Activated CD8-positive, alpha-beta memory T cell treated with anti-CD3 and anti-CD28 coated beads for 4 hours (primary cell): Measurements from ENCODE around the gene BCL2L13.

Source experiments
- DNase-seq, 2 donors: peaks; one replicate each; pipeline ENCODE4 v3.0.0-alpha.2; 2020; ENCODE audit warnings: low read depth in 2 of 2

Gene BCL2L13

DNA sequence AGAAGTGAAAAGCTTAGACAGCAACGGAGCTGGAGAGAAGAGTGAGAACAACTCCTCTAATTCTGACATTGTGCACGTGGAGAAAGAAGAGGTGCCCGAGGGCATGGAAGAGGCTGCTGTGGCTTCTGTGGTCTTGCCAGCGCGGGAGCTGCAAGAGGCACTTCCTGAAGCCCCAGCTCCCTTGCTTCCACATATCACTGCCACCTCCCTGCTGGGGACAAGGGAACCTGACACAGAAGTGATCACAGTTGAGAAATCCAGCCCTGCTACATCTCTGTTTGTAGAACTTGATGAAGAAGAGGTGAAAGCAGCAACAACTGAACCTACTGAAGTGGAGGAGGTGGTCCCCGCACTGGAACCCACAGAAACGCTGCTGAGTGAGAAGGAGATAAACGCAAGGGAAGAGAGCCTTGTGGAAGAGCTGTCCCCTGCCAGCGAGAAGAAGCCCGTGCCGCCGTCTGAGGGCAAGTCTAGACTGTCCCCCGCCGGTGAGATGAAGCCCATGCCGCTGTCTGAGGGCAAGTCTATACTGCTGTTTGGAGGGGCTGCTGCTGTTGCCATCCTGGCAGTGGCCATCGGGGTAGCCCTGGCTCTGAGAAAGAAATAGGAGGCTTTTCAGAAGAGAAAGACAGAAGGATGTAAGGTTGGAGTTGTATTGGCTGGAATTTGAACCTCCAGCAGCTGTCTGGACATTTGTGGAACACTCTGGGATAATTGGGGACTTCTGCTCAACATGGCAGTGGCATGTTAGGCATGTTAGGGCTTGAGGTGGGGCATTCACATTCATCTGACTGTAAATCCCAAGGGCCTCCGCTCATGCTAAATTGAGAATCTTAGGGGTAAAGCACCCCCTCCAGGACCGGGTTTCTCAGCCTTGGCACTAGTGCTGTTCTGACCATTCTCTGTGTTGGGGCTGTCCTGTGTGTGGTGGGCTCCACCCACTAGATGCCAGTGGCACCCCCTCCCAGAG lies 88.7 kb downstream of the BCL2L13 start:
- no peak for DNase-seq

GRCh38 chr22:17728786-17729185 lies 90.2 kb downstream of the BCL2L13 start:
- no peak for DNase-seq

GRCh38 chr22:17729561-17729960 lies 91.0 kb downstream of the BCL2L13 start:
- no peak for DNase-seq

DNA sequence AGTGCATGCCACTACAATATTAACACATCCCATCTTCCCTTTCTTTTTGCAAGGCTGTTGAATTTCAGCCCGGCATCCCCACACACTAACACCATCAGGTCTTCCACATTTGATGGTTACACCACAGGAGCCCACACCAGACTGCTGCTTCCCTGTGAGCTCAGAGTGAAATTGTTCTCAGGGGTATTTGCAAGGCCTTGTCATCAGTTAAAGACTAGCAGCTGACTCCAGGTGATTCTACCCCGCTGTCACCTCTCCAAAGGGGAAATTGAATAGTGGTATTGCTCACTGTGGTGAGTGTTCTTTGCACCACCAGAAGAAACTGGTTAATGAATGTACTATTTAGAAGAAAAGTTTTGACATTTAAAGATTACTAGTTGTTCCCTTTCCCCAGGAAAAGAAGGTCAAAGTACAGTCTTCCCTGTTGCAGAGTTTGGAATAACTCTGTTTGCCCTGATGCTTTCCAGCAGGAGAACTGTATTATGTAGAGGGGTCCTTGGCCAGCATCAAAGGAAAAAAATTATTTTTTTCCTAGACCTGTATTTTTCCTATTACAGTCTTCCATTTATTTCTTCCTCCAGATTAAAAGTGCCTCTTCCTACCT lies 93.8 kb downstream of the BCL2L13 start:
- no peak for DNase-seq

DNA sequence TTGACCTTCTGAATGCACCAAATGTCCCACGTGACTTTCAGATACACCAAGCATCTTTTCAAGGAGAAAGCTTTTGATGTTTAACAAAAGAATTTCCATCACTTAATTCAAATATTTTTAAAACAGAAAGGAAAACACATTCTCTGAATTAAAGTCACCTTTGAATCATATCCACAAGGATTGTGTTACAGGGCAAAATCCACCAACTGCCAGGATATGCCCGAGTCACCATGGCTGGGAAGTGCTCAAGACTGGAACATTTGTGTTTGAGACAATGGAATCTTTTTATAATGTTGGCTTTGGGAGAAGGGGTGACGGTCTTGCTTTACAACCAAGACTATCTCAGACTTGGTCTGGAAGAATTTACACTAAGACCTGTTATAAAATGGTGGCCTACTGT lies 94.9 kb downstream of the BCL2L13 start:
- DNase-seq: no peak

DNA sequence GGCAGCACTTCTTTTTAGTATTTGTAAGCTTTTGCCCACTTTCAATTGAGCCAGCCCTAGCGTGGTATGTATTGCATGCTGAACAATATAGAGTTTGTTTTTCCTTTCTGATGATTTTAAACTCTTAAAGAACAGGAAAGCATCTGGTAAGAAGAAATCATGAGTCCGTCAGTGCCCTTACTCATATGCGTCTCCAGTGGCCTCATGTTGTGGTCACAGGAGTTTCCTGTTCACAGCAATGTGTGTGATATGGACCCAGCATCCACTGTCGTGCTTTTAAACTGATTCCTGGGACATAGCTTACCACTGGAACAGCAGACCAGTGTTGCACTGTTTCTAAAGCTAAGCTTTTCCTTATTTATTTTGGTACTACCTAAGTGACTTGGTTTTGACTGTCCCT lies 95.6 kb downstream of the BCL2L13 start:
- no peak for DNase-seq

DNA sequence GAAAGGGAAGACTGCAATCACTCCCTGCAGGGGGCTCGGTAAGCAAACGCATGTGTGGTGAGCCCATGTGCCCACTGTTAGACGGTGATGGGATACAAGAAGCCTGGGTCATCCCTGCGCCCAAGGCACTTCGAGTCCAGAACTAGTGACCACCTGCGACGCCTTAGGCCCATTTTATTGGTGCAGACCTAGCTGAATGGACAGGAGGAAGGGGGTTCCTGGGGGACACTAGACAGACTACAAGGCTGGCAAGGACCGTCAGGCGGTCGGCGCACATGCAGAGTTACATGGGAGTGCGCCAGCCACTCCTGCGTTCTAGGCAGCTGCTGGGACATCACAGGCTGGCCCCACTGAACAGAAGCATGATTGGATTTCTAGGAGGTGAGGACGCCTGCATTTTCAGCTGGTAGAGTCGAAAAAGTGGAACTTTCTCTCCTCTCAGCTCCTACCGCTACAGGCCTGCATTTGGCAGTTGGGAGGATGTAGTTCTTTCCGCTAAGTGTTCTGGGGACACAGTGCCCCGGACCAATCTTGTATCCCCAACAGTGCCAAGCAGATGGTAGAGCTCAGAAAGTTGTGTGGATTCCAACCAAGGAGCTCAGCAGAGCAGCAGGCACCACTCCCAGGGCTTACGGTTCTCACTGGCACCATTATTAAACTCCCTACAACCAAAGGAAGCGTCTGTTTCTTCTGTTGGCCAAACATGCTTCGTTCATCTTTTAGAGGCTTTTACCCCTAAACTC lies 100.0 kb downstream of the BCL2L13 start:
- DNase-seq: no peak

DNA sequence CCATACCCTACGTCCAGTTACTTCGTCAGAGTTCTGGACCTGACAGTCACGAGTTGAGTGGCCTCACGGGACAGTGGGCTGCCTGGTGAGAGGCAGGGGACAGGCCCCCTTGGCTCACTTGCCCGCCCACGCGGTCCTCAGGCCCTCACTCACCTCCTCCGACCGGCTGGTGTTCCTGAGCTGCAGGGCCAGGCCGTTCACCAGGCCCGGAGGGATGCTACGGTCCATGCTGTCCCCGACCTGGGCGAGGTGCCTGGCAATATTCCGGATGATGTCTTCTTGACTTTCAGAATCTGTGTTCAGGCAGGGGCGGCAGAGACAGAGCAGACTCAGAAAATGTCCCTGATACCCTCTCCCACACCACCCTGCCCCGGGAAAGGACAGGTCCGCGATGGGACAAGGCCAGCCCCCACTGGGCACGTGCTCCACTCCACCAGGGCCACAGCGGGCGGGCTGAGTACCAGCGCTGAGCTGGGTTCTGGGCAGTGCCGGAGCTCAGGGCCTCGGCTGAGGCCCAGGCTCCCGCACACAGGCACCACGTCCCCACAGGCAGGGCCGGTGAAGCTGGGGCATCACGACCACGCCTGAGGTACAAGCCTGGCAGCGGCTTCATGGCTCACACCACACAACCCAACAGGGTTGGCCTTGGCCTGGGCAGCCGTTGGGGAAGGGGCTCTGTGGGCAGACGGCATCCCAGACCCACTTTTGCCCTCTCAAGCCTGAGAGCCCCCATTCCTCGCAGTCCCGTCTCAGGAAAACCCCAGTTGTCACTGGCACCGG lies 100.8 kb downstream of the BCL2L13 start:
- no peak for DNase-seq

GRCh38 chr22:17741866-17742526 lies 103.4 kb downstream of the BCL2L13 start:
- DNase-seq: no peak

DNA sequence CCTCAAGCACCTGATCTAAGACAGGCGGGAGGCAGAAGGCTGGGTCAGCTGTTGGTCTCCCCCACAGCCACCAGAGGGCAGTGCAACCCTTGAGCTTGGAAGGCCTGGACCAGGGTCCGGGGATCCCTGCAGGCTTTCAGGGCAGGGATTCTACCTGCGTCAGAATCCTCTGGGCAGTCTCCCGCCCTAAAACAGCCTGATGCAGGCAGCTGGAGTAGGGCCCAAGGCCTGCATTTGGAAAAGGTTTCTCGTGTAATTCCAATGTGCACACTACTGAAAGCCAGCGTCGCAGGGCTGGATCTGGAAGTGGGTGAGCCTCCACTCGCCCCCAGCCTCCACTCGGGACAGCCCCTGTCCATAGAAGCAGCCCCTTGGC lies 104.0 kb downstream of the BCL2L13 start:
- peak; percentile 36 to 42 for DNase-seq

GRCh38 chr22:17743661-17744411 lies 105.3 kb downstream of the BCL2L13 start:
- DNase-seq: no peak

GRCh38 chr22:17744430-17744829 lies 105.9 kb downstream of the BCL2L13 start:
- DNase-seq: no peak

GRCh38 chr22:17746916-17747315 lies 108.4 kb downstream of the BCL2L13 start:
- DNase-seq: no peak

DNA sequence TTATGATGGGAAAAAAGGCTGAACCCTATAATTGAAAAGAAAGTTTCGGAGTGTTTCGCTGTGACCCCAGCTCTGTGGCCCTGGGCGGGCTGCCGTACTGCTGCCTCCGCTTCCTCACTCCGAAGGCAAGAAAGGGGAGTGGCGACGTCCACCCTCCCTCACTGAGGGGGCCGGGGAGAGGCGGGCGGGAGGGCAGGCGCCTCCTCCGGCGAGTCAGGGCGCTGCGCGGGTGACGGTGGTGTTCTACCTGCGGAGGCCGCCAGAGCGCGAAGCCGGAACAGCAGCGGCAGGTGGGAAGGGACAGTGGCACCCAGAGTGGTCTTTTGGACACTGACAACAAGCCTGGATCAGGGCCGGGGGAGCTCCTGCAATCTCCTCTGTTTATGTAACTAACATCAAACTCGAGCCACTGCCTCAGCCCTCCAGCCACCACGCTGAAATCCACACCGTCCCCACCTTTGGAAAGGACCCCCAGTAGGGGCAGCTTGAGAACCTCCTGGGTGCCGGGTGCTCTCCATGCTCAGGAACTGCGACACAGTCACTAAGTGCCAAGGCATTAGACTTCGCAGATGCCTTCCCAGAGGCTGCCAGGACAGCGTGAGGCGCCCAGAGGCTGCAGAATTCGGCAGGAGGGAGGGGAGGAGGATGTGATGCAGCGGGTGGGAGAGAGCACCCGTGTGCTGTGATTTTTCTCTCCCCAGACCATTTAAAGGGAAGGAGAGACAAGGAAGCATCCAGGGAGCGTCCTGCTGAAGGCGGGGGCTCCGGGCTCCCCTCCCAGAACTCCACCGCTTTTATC lies 110.2 kb downstream of the BCL2L13 start:
- no peak for DNase-seq

DNA sequence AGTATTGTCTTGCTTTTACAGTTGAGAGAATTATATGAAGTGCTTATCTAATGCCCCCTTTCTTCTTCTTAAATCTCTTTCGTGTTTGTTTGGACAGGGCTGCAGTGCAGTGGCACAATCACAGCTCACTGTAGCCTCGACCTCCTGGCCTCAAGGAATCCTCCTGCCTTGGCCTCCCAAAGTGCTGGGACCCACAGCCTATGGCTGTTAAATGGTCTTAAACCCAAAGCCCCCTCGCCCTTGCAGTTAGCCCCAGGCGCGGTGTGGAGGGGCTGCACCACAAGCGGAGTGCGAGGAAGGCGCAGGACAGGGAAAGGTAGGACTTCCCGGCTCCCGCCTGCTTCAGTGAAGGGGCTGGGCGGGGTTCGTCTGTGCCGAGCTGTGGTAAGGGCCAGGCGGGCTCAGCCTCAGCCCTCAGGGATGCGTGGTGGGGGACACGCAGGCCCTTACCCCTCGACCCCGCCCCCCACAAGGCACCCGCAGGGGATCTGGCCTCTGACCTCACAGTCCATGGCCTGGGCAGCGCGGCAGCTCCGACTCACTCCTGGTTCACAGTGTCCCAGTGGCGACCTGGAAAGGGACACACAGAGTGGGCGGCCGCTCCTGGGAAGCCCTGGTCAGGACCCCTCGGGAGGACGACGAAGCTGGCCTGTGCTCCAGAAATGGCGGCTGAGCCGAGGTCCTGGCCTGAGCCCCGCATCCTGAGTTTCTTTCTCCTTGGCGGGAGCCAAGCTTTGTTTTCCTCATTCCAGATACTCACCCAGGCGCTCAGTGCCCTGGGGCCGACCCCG lies 111.2 kb downstream of the BCL2L13 start:
- no peak for DNase-seq

DNA sequence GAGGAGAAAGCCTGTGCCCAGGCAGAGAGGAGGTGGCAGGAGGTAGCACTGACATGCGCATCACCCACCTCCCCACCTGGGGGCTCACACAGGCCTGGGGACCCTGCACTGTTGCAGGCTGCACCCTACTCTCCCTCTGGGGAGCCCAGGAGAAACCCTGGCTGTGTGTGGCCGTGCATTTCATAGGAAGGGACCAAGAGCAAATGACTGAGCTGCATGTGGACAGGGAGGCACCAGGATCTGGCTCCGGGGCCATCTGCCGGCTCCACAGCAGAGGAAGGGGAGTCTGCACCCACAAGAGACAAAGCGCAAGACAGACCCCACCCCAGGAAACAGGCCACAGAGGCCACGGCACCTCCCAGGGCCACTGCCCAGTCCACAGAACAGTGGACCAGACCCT lies 113.0 kb downstream of the BCL2L13 start:
- no peak for DNase-seq

DNA sequence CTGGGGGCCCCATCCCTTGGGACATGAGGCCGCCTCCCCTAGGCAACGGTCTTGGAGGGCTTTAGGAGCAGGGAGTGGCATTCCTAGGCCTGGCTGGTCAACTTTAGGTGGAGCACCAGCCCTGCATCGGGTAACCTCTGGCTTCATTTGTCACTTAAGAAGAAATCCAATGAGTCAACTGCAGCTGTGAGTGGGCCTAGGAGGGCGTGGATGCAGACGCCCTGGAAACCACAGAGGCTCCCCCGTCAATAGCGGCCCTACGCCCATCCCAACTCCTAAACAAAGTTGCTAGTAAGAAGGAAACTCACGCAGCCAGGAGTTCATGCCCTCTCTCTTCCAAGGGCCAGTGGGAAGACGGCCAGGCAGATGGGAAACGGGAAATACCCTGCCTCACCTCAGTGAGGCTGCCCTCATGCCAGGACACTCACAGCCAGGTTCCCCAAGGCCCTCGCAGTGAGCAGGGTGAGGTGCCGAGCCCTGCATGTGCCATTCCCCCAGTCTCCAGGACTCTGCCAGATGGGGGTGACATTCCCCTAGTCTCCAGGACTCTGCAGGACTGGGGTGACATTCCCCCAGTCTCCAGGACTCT lies 114.9 kb downstream of the BCL2L13 start:
- DNase-seq: no peak

DNA sequence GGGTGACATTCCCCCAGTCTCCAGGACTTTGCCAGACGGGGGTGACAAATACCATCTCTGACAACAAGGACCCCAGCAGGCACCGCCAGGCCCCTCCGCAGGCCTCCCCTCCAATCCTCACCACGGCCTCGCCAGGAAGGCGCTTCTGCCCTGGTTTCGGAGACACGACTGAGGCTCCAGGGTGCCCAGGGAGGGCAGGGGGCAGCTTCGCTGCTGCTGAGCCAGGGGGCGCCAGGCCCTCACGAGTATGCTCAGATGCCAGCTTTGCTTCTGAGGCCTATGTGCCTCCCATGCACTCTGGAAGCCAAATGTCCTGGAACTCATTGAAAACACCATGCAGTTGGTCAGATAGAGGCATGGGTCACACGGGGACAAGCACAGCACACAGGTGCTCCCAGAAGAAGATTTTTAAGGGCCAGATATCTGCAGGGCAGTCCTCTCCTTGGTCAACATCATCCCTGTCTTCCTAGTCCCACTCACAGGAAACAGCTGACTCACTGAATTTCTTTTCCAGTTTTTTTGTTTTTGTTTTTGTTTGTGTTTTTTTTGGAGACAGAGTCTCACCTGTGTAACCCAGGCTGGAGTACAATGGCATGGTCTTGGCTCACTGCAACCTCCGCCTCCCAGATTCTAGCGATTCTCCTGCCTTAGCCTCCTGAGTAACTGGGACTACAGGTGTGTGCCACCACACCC lies 115.8 kb downstream of the BCL2L13 start:
- DNase-seq: no peak
